Stimulated activated memory B cell treated with anti-CD40 and anti-IgM and Interleukin-4, amounts not matched to agents 10 μg/mL and 1 μg/mL and 100 μg/mL, for 72 hours (primary cell): ENCODE measurements around the gene SH3RF3.

Source experiments
- ATAC-seq: fragments of 150-1000 bp; cut with Tn5 transposase; 2 replicates; pipeline ENCODE4 v1.10.0; 2021
- H3K27ac Mint-ChIP-seq: one replicate; pipeline ENCODE4 v1.8.0; 2022; ENCODE audit warnings: mild to moderate bottlenecking, mixed read lengths
- H3K27me3 Mint-ChIP-seq: one replicate; pipeline ENCODE4 v1.8.0; 2022; ENCODE audit warnings: mixed read lengths
- H3K36me3 Mint-ChIP-seq: one replicate; pipeline ENCODE4 v1.8.0; 2022; ENCODE audit warnings: mixed read lengths
- H3K4me1 Mint-ChIP-seq: one replicate; pipeline ENCODE4 v1.8.0; 2022; ENCODE audit warnings: mixed read lengths
- H3K4me3 Mint-ChIP-seq: one replicate; pipeline ENCODE4 v1.8.0; 2022; ENCODE audit warnings: mild to moderate bottlenecking, moderate library complexity, mixed read lengths
- H3K9me3 Mint-ChIP-seq: one replicate; pipeline ENCODE4 v1.8.0; 2022; ENCODE audit warnings: mixed read lengths

Gene SH3RF3

DNA sequence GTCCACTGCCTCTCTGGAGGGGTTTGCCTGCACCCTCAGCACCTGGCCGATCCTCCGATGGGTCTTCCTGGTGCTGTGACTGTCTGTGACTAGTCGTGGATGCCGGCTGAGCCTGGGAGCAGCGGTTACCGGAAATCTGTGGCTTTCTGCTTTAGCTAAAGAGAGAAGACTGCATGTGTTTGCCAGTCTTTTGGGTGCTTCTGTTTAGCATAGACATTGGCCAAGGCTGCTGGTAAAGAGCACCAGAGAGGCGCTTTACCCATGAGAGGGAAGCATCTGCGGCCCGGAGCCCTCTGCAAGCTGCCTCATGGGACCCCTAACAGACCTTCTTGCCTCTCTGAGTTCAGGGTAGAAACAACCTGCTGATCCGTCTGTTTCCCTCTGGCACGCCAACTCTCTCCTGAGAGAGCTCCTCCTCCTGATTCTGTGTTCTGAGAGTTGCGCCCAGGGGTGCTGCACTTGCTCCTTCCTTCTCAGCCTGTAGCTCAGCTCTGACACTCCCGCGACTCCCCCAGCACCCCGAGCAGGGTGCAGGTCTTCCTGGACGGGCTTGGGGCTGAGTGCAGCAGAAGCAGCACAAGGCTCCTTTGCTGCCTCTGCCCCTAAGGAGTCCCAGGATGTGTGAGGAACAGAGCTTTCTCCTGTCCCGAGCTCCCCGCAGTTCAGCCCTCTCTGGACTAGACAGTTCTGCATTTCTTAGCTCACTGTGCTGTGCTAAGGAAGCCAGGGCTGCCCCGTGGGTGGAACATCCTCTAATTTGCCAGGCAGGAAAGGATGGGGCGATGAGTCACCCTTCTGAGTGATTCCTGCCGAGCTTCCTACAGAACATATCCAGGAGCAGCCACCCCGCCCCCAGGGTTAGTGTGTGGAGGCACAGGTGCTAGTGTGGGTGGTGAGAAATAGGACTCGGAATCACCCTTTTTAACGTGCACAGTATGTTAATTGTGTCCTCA lies 203.2 kb downstream of the SH3RF3 start:
- peak; percentile 32 for ATAC-seq
- H3K9me3 Mint-ChIP-seq, result no peaks in the 10 kb centered on the region
- H3K4me1 Mint-ChIP-seq, result peaks cover 27% of the 10 kb centered on the region
- H3K36me3 Mint-ChIP-seq, result no peaks in the 10 kb centered on the region
- peak overlapping the region; percentile 32 for H3K27ac Mint-ChIP-seq
- peaks cover 32% of the 10 kb centered on the region for H3K27me3 Mint-ChIP-seq
- H3K4me3 Mint-ChIP-seq, result peak overlapping the region; percentile 25

GRCh38 chr2:109332880-109333279 lies 203.9 kb downstream of the SH3RF3 start:
- H3K27me3 Mint-ChIP-seq, result peaks cover 37% of the 10 kb centered on the region
- peaks cover 27% of the 10 kb centered on the region for H3K4me1 Mint-ChIP-seq
- H3K9me3 Mint-ChIP-seq, result no peaks in the 10 kb centered on the region
- no peak overlapping the region for H3K27ac Mint-ChIP-seq
- no peak for ATAC-seq
- H3K4me3 Mint-ChIP-seq, result no peak overlapping the region
- H3K36me3 Mint-ChIP-seq, result no peaks in the 10 kb centered on the region

GRCh38 chr2:109333414-109334210 lies 204.6 kb downstream of the SH3RF3 start:
- no peak for ATAC-seq
- Mint-ChIP-seq H3K27ac (no peak overlapping the region), H3K4me1 (peaks cover 27% of the 10 kb centered on the region)

GRCh38 chr2:109335631-109336176 lies 206.7 kb downstream of the SH3RF3 start:
- ATAC-seq, result no peak
- H3K36me3 Mint-ChIP-seq, result no peaks in the 10 kb centered on the region
- peaks cover 27% of the 10 kb centered on the region for H3K4me1 Mint-ChIP-seq
- H3K27ac Mint-ChIP-seq, result no peak overlapping the region
- H3K4me3 Mint-ChIP-seq, result no peak overlapping the region
- H3K9me3 Mint-ChIP-seq, result no peaks in the 10 kb centered on the region
- H3K27me3 Mint-ChIP-seq, result peaks cover 51% of the 10 kb centered on the region

More at GRCh38 chr2:109333414-109334210, 204.6 kb downstream of the SH3RF3 start:
- Mint-ChIP-seq H3K4me3 (no peak overlapping the region), H3K27me3 (peaks cover 44% of the 10 kb centered on the region), H3K36me3 (no peaks in the 10 kb centered on the region), H3K9me3 (no peaks in the 10 kb centered on the region)

GRCh38 chr2:109336296-109336695 lies 207.3 kb downstream of the SH3RF3 start:
- H3K36me3 Mint-ChIP-seq, result no peaks in the 10 kb centered on the region
- H3K9me3 Mint-ChIP-seq, result no peaks in the 10 kb centered on the region
- H3K4me3 Mint-ChIP-seq, result no peak overlapping the region
- H3K4me1 Mint-ChIP-seq, result peaks cover 26% of the 10 kb centered on the region
- no peak overlapping the region for H3K27ac Mint-ChIP-seq
- no peak for ATAC-seq
- H3K27me3 Mint-ChIP-seq, result peaks cover 51% of the 10 kb centered on the region

DNA sequence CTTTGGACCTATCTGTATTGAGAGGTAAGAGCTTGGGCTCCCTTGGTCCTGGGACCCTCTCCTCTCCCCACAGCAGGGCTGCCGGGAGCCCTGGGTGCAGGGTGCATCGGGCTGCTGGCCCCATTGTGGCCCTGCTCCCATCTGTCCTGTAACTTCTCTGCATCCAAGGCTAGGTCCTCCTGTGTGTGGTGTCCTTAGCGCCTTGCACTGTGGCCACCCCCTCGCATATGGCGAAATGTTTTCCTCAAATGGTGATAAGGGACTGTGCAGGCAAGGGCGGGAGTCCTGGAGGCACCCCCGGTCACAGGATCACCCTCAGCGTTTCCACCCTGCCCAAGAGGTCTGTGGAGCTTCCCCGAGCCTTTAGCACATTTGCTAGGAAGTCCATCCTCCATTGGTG lies 208.2 kb downstream of the SH3RF3 start:
- ATAC-seq, result no peak
- no peaks in the 10 kb centered on the region for H3K36me3 Mint-ChIP-seq
- no peak overlapping the region for H3K4me3 Mint-ChIP-seq
- no peak overlapping the region for H3K27ac Mint-ChIP-seq
- H3K4me1 Mint-ChIP-seq, result peaks cover 17% of the 10 kb centered on the region
- no peaks in the 10 kb centered on the region for H3K9me3 Mint-ChIP-seq
- peaks cover 47% of the 10 kb centered on the region for H3K27me3 Mint-ChIP-seq

- H3K27ac Mint-ChIP-seq, result no peak overlapping the region
Measured at GRCh38 chr2:109339519-109339966, 210.5 kb downstream of the SH3RF3 start.

GRCh38 chr2:109340381-109340780 lies 211.4 kb downstream of the SH3RF3 start:
- H3K27ac Mint-ChIP-seq, result no peak overlapping the region
- H3K4me3 Mint-ChIP-seq, result no peak overlapping the region
- peaks cover 10% of the 10 kb centered on the region for H3K4me1 Mint-ChIP-seq
- no peak for ATAC-seq
- H3K27me3 Mint-ChIP-seq, result peaks cover 35% of the 10 kb centered on the region
- H3K9me3 Mint-ChIP-seq, result no peaks in the 10 kb centered on the region
- H3K36me3 Mint-ChIP-seq, result no peaks in the 10 kb centered on the region

More at GRCh38 chr2:109339519-109339966, 210.5 kb downstream of the SH3RF3 start:
- no peaks in the 10 kb centered on the region for H3K9me3 Mint-ChIP-seq
- peaks cover 13% of the 10 kb centered on the region for H3K4me1 Mint-ChIP-seq
- H3K4me3 Mint-ChIP-seq, result no peak overlapping the region
- no peaks in the 10 kb centered on the region for H3K36me3 Mint-ChIP-seq
- no peak for ATAC-seq
- peaks cover 43% of the 10 kb centered on the region for H3K27me3 Mint-ChIP-seq

DNA sequence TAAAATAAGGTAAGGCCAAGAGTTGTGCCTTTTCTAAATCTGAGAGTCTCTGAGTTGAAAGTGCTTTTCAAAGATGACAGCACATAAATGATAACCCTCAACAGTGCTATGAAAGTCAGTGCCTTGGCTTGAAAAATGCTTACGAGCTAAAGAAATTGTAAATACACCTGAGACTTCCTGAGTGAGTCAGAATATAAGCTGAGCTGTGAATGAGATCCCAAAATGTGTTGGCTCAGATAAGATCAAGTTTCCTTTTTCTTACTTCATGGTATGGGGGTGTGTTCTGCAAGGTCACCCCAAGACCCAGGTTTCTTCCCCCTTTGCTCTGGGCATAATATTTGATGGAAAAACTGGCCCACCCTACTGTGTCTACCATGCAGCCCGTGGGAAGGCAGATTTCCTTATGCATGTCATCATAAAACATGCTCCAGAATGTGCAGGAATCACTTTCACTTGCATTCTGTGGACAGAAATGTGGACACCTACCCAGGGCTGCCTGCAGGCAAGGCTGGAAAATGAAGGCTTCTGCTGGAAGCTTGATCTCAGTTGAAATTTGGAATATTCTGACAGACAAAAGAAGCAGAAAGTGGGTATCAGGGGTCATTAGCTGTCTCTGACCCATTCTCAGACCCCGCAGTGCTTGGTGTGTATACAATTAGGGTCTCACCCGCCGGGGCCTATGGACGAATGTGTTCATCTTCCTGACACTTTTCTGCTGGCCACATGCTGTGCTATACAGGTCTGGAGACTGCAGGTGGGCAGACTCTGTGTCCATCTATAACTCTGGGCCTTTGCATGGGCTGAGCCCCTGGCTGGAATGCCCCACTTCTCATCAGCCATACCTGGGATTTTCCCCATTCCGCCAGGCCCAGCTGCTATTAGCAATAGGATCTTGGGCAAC lies 212.6 kb downstream of the SH3RF3 start:
- Mint-ChIP-seq H3K4me1 (no peaks in the 10 kb centered on the region), H3K9me3 (no peaks in the 10 kb centered on the region), H3K36me3 (no peaks in the 10 kb centered on the region), H3K27me3 (peaks cover 25% of the 10 kb centered on the region), H3K27ac (no peak overlapping the region), H3K4me3 (no peak overlapping the region)
- no peak for ATAC-seq

DNA sequence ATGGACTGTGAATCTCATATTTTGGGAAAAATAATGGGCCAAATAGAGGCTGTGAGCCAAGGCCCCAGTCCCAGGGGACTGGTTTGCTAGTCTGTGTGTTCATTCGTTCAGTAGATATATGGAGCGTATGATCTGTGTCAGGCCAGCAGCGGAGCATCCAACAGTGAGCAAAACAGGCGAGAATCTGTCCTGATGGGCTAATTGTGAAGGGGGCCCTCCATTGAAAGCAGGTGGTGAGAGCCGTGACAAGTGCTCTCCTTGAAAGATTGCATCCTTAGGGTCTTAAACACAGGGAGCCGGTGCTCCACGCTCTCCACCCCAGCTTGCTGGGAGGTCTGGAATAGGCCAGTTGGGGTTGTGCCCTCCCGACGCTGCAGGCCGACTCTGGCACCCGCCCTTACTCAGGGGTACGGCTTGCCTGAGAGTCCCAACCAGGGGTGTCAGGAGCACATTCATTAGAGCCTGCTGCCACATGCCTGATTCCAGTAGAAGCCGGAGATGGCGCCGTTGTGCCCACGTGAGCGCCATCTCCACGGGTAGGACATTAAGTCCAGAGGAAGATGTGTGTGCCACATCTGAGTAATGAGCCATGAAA lies 213.3 kb downstream of the SH3RF3 start:
- ATAC-seq, result no peak
- no peaks in the 10 kb centered on the region for H3K9me3 Mint-ChIP-seq
- H3K27ac Mint-ChIP-seq, result no peak overlapping the region
- no peaks in the 10 kb centered on the region for H3K36me3 Mint-ChIP-seq
- H3K4me3 Mint-ChIP-seq, result no peak overlapping the region
- H3K4me1 Mint-ChIP-seq, result no peaks in the 10 kb centered on the region
- H3K27me3 Mint-ChIP-seq, result peaks cover 17% of the 10 kb centered on the region

DNA sequence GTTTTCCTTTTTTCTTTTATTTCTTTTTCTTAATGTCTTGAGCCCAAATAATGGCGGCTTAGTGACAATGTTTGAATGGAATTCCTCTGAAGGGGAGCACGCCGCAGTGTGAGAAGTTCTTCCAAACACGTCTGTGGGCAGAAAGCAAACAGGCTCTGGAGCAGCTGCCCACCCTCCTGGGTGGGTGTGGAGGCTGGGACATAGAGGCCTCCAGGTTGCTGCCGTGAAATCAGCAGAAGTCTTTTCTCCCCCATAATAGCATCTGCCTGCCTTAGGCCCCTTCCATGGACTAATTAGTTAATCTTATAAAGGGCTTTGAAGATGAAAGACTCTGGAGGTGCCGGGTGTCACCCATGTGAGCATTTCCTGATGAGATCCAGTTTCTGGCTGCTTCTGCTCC lies 213.9 kb downstream of the SH3RF3 start:
- Mint-ChIP-seq H3K27ac (no peak overlapping the region), H3K36me3 (no peaks in the 10 kb centered on the region)

GRCh38 chr2:109343460-109343859 lies 214.5 kb downstream of the SH3RF3 start:
- Mint-ChIP-seq H3K9me3 (no peaks in the 10 kb centered on the region), H3K27ac (no peak overlapping the region), H3K36me3 (no peaks in the 10 kb centered on the region), H3K27me3 (peaks cover 8% of the 10 kb centered on the region), H3K4me1 (no peaks in the 10 kb centered on the region), H3K4me3 (no peak overlapping the region)
- ATAC-seq, result no peak

More for the DNA sequence above, 213.9 kb downstream of the SH3RF3 start:
- H3K4me1 Mint-ChIP-seq, result no peaks in the 10 kb centered on the region
- ATAC-seq, result no peak
- peaks cover 14% of the 10 kb centered on the region for H3K27me3 Mint-ChIP-seq
- H3K4me3 Mint-ChIP-seq, result no peak overlapping the region
- H3K9me3 Mint-ChIP-seq, result no peaks in the 10 kb centered on the region

DNA sequence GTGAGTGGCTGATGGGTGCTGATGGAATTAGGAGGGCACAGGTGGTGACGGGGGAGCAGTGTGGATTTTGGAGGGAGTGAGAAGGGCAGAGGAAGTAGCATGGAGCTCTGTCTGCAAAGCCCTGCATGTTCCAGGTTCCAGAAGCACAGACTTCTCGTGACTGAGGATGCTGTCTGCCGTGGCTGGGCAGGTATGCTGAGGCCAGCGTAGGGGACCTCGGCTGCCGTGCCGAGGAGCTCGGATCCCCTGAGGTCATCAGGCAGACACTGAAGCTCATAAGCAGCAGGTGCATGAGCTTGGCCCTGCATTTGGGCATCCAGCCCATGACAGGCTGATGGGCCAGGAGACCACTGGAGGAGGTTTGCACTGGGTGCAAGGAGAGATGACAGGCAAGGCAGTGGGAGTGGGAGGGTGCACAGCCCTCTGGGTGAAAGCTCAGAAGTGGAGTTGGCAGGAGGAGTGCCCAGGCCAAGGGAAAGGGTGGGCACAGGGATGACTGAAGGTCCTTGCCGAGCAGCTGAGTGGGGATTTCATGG lies 215.3 kb downstream of the SH3RF3 start:
- no peaks in the 10 kb centered on the region for H3K36me3 Mint-ChIP-seq
- H3K4me1 Mint-ChIP-seq, result peaks cover 8% of the 10 kb centered on the region
- H3K27me3 Mint-ChIP-seq, result no peaks in the 10 kb centered on the region
- H3K4me3 Mint-ChIP-seq, result no peak overlapping the region
- no peak for ATAC-seq
- no peak overlapping the region for H3K27ac Mint-ChIP-seq
- no peaks in the 10 kb centered on the region for H3K9me3 Mint-ChIP-seq

DNA sequence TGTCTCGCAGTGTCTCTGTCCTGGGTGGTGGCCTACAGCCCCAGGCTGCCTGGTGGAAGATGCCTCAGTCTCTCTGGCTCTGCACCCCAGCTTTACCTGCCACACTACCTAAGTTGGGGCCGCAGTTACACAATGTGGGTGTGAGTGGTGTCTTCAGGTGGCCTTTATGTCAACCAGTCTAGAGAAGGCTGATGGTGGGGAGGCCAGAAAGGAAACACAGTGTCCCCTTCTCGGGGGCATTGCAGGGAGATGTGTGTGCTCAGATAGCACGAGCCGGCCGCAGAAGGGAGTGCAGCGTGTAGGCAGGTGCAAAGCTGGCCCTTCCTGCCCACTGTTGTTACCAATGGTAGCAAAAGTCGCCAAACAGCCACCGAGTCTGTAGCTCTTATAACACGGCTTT lies 216.1 kb downstream of the SH3RF3 start:
- H3K27me3 Mint-ChIP-seq, result no peaks in the 10 kb centered on the region
- H3K36me3 Mint-ChIP-seq, result no peaks in the 10 kb centered on the region
- H3K9me3 Mint-ChIP-seq, result no peaks in the 10 kb centered on the region
- no peak for ATAC-seq
- no peak overlapping the region for H3K27ac Mint-ChIP-seq
- no peak overlapping the region for H3K4me3 Mint-ChIP-seq
- peaks cover 8% of the 10 kb centered on the region for H3K4me1 Mint-ChIP-seq
